Adipocyte (in vitro differentiated cells): ENCODE measurements around the gene EHMT1.

Experiments
- DNase-seq: peaks from one replicate; pipeline ENCODE4 v3.0.0-alpha.2; 2015; ENCODE audit warnings: low read depth
- H3K27me3 ChIP-seq: replicated peaks from 2 replicates; pipeline ENCODE4 v1.7.0; 2013; ENCODE audit warnings: mild to moderate bottlenecking, low read length, moderate library complexity; ENCODE audit not compliant: control insufficient read depth, insufficient read depth
- H3K36me3 ChIP-seq: 2 replicates; pipeline ENCODE4 v1.7.0; 2013; ENCODE audit warnings: low read length, mild to moderate bottlenecking, moderate library complexity; ENCODE audit not compliant: control insufficient read depth, insufficient read depth, severe bottlenecking
- H3K4me1 ChIP-seq: 2 replicates; pipeline ENCODE4 v1.7.0; 2013; ENCODE audit warnings: mild to moderate bottlenecking, low read length, moderate library complexity; ENCODE audit not compliant: control insufficient read depth, insufficient read depth
- H3K4me3 ChIP-seq: 2 replicates; pipeline ENCODE4 v1.7.0; 2013; ENCODE audit warnings: mild to moderate bottlenecking, low read length, moderate library complexity
- H3K9ac ChIP-seq: 2 replicates; pipeline ENCODE4 v1.7.0; 2013; ENCODE audit warnings: mild to moderate bottlenecking, low read length, moderate library complexity
- H3K9me3 ChIP-seq: 2 replicates; pipeline ENCODE4 v1.7.0; 2013; ENCODE audit warnings: mild to moderate bottlenecking, low read length, moderate library complexity; ENCODE audit not compliant: control insufficient read depth

Gene EHMT1

DNA sequence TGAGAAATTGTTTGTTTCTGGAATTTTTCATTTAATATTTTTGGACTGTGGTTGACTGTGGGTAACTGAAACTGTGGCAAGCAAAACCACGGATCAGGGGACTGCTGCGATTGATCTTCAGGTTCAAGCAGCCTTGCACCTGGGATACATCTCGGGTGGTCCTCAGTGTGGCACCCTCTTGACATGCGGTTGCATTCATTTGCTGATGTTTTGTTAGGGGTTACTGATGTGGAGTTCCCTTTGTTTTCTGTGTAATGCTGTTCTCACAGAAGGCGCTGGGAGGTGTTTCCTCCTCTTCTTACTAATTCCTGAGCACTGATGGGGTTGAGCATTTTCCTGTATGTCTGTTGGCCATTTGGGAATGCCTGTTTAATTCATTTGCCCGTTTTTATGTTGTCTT, 60.4 kb downstream of the EHMT1 start:
- peaks cover 11% of the 10 kb centered on the region for H3K36me3 ChIP-seq
- H3K4me3 ChIP-seq = no peak overlapping the region
- DNase-seq = no peak
- H3K9ac ChIP-seq = no peak overlapping the region
- H3K4me1 ChIP-seq = peaks cover 5% of the 10 kb centered on the region
- H3K9me3 ChIP-seq = no peaks in the 10 kb centered on the region
- H3K27me3 ChIP-seq = no peaks in the 10 kb centered on the region

DNA sequence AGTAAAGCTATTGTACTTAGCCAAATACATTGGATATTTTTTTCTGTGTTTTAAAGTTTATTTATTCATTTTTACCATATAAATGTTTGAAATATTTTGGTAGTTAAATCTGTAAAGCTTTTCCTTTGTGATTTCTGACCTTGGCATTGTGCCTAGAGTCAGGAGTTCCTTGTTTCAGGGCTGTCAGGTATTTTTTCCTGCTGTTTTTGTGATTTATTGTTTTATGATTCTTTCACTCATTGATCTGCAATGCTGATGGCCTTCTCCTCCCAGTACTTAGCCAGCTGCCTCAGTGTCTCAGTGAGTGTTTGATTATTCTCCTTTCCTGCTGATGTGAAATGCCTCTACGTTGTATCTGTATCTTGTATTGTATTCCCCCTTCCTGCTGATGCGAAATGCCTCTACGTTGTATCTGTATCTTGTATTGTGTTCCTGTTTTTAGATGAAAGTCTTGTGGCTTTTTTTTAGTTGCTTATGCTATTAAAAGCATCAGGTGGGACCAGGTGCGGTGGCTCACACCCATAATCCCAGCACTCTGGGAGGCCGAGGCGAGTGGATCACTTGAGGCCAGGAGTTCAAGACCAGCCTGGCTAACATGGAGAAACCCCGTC, 61.0 kb downstream of the EHMT1 start:
- H3K9me3 ChIP-seq = no peaks in the 10 kb centered on the region
- H3K4me1 ChIP-seq = no peaks in the 10 kb centered on the region
- no peaks in the 10 kb centered on the region for H3K27me3 ChIP-seq
- DNase-seq = no peak
- no peak overlapping the region for H3K9ac ChIP-seq
- H3K4me3 ChIP-seq = no peak overlapping the region
- peaks cover 11% of the 10 kb centered on the region for H3K36me3 ChIP-seq

DNA sequence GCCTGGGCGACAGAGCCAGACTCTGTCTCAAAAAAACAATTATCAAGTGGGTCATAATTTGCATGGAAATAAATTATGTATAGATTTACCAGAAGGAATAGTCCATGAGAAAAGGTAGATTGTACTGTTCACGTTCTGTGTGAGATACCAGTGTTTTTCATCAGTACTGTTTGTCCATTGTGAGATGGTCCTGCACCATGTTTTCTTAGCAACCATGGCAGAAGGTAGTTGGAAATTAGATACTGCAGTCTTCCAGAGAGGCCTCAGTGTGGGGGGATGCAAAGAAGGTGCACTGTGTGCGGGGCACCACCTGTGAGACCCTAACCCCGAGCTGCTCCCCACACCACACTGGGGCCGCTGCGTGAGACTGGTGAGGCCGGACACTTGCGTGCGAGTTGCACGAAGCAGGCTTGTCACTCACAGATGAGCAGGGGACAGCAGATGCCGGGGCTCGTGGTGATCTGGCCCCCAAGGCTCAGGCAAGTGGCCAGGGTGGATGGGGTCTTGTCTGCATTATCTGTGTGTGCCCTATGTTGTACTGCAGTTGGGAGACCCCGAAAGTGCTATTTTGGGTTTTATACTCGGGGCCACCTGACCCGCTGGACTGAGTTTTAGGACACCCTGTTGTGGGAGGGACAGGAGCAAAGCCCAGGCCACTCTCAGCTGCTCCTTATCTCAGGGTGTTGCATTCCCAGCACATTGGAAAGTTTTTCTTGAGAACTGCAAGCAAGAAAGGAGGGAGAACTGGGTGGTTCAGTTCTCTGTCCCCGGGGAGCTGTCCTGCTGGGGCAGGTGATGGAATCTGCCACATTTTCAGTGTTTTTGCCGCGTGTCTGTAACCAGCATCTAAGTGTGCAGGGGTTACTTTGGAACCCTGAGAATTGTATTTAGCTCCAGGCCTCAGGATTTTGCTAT, 61.9 kb downstream of the EHMT1 start:
- no peak for DNase-seq
- Histone ChIP-seq H3K27me3 (no peaks in the 10 kb centered on the region), H3K9me3 (no peaks in the 10 kb centered on the region), H3K4me3 (no peak overlapping the region), H3K36me3 (peaks cover 11% of the 10 kb centered on the region), H3K9ac (no peak overlapping the region), H3K4me1 (no peaks in the 10 kb centered on the region)

GRCh38 chr9:137682428-137683105, 63.8 kb downstream of the EHMT1 start:
- peaks cover 11% of the 10 kb centered on the region for H3K36me3 ChIP-seq
- H3K9me3 ChIP-seq = no peaks in the 10 kb centered on the region
- no peak overlapping the region for H3K4me3 ChIP-seq
- H3K27me3 ChIP-seq = no peaks in the 10 kb centered on the region
- no peak for DNase-seq
- peaks cover 4% of the 10 kb centered on the region for H3K4me1 ChIP-seq
- H3K9ac ChIP-seq = no peak overlapping the region

- no peak overlapping the region for H3K4me3 ChIP-seq
- H3K36me3 ChIP-seq = peaks cover 7% of the 10 kb centered on the region
- no peaks in the 10 kb centered on the region for H3K27me3 ChIP-seq
- DNase-seq = no peak
- peaks cover 4% of the 10 kb centered on the region for H3K4me1 ChIP-seq
- no peaks in the 10 kb centered on the region for H3K9me3 ChIP-seq
- no peak overlapping the region for H3K9ac ChIP-seq
These were observed 64.6 kb downstream of the EHMT1 start for GRCh38 chr9:137683262-137683864.

- H3K4me3 ChIP-seq = no peak overlapping the region
- H3K9me3 ChIP-seq = no peaks in the 10 kb centered on the region
- H3K36me3 ChIP-seq = no peaks in the 10 kb centered on the region
- no peak overlapping the region for H3K9ac ChIP-seq
- DNase-seq = no peak
- no peaks in the 10 kb centered on the region for H3K27me3 ChIP-seq
- H3K4me1 ChIP-seq = peaks cover 11% of the 10 kb centered on the region
These were observed 66.4 kb downstream of the EHMT1 start for GRCh38 chr9:137685035-137685740.

DNA sequence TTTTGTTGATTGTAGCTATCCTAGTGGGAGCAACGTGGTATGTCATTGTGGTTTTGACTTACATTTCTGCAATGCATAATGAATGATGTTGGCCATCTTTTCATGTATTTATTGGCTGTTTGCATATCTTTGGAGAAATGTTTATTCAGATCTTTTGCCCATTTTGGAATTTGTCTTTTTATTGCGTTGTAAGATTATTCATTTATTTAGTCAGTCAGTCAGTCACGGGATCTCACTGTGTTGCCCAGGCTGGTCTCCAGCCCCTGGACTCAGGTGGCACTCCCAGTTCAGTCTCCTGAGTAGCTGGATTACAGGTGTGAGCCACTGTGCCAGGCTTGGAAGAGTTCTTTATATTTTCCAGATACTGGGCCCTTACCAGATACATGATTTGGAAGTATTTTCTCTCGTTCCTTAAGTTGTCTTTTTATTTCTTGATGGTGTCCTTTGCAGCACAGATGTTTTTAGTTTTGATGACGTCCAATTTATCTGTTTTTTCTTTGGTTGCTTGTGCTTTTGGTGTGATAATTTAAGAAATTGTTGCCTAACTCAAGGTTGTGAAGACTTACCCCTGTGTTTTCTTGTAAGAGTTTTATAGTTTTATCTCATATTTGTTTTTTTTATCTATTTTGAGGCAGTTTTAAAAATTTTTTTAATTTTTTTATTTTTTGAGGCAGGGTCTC, 67.1 kb downstream of the EHMT1 start:
- DNase-seq = peak; percentile 35
- Histone ChIP-seq H3K36me3 (no peaks in the 10 kb centered on the region), H3K4me3 (no peak overlapping the region), H3K27me3 (no peaks in the 10 kb centered on the region), H3K9me3 (no peaks in the 10 kb centered on the region), H3K4me1 (peaks cover 18% of the 10 kb centered on the region), H3K9ac (no peak overlapping the region)

- Histone ChIP-seq H3K9me3 (no peaks in the 10 kb centered on the region), H3K36me3 (no peaks in the 10 kb centered on the region), H3K4me3 (no peak overlapping the region), H3K4me1 (peaks cover 19% of the 10 kb centered on the region), H3K9ac (no peak overlapping the region), H3K27me3 (no peaks in the 10 kb centered on the region)
- no peak for DNase-seq
These were observed 69.5 kb downstream of the EHMT1 start for GRCh38 chr9:137688261-137688660.

DNA sequence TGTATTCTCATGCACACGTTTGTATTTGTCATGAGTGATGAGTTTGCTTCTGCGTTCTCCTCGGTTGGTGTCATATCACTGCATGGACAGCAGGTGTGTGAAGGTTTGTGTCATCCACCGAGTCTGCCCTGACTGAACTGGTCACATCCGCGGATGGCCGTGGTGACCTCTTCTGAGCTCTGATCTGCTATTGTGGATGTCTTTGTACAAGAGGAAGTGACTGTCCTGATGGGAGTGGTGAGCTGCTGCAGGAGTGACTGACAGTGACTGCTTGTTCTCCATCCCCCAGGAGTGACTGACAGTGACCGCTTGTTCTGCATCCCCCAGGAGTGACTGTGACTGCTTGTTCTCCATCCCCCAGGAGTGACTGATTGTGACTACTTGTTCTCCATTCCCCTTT, 69.9 kb downstream of the EHMT1 start:
- H3K27me3 ChIP-seq = no peaks in the 10 kb centered on the region
- H3K4me3 ChIP-seq = no peak overlapping the region
- H3K9me3 ChIP-seq = no peaks in the 10 kb centered on the region
- H3K9ac ChIP-seq = no peak overlapping the region
- H3K36me3 ChIP-seq = no peaks in the 10 kb centered on the region
- no peak for DNase-seq
- peaks cover 19% of the 10 kb centered on the region for H3K4me1 ChIP-seq

DNA sequence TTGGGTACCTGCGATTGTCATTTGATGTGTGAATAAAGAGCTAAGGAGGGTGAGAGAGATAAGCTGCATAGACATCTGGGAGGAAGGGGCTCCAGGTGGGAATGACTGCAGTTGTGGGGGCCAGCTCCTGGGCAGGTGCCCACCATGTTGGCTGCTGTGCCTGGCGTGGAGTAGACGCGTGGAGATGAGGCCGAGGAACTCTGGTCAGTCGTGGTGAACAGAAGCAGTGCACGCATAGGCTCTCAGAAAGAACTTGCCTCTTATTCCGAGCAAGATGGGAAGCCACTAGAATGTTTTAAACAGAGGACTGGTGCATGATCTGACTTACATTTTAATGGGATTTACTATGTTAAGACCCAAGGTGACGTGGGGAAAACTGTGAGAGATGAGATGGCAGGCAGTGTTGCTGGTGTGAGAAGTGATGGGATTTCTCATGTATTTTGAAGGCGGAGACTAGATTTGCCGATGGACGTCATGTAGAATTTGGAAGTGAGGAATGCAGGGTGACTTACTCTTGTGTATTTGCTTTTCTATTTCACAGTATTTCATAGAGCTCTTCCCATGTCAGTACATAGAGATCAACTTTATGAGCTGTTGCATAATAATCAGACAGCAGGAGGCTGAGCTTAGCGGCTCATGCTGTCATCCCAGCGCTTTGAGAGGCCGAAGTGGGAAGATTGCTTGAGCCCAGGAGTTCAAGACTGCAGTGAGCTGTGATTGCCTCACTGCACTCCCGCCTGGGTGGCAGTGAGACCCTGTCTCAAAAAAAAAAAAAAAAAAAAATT, 71.1 kb downstream of the EHMT1 start:
- Histone ChIP-seq H3K4me3 (no peak overlapping the region), H3K36me3 (no peaks in the 10 kb centered on the region), H3K9ac (no peak overlapping the region), H3K9me3 (no peaks in the 10 kb centered on the region), H3K4me1 (peaks cover 19% of the 10 kb centered on the region), H3K27me3 (no peaks in the 10 kb centered on the region)
- no peak for DNase-seq
